ENCODE measurements around the gene TSPAN5.
A peak's percentile ranks its signal among the peaks of the same experiment; 100 is the strongest.

TSPAN5 gene

GRCh38 chr4:98657531-98658286 is 702 bp downstream of the TSPAN5 start:
- Histone ChIP-seq H3K4me1 (ENCODE audit: insufficient read depth, low read length) (peaks cover 30% of the 10 kb centered on the region; the same call in 1 of the 2 replicates), H3K36me3 (ENCODE audit: insufficient read depth, low read depth, low read length) (no peaks in the 10 kb centered on the region), H3K27ac (ENCODE audit: low read length) (no peak overlapping the region), H3K9ac (ENCODE audit: low read depth, low read length) (peak overlapping the region; percentile 81; the same call in 1 of the 2 replicates), H3K9me3 (ENCODE audit: insufficient read depth, low read depth, low read length) (no peaks in the 10 kb centered on the region), H3K27me3 (ENCODE audit: insufficient read depth, low read length) (peaks cover 46% of the 10 kb centered on the region), H3K4me3 (ENCODE audit: low read length) (peak overlapping the region; percentile 95)

- no peaks in the 10 kb centered on the region for H3K36me3 ChIP-seq (ENCODE audit: insufficient read depth, low read depth, low read length)
These were observed 1.5 kb downstream of the TSPAN5 start for GRCh38 chr4:98656886-98657285.

GRCh38 chr4:98656443-98656842 is 2.0 kb downstream of the TSPAN5 start:
- Histone ChIP-seq H3K9ac (ENCODE audit: low read depth, low read length) (no peak overlapping the region), H3K4me3 (ENCODE audit: low read length) (peak overlapping the region; percentile 95; the same call in 1 of the 2 replicates), H3K27me3 (ENCODE audit: insufficient read depth, low read length) (peaks cover 46% of the 10 kb centered on the region), H3K36me3 (ENCODE audit: insufficient read depth, low read depth, low read length) (no peaks in the 10 kb centered on the region), H3K4me1 (ENCODE audit: insufficient read depth, low read length) (peaks cover 18% of the 10 kb centered on the region; the same call in 1 of the 2 replicates), H3K27ac (ENCODE audit: low read length) (no peak overlapping the region), H3K9me3 (ENCODE audit: insufficient read depth, low read depth, low read length) (no peaks in the 10 kb centered on the region)

More at GRCh38 chr4:98656886-98657285, 1.5 kb downstream of the TSPAN5 start:
- peaks cover 46% of the 10 kb centered on the region for H3K27me3 ChIP-seq (ENCODE audit: insufficient read depth, low read length)
- H3K4me3 ChIP-seq (ENCODE audit: low read length) = peak overlapping the region; percentile 95
- peak overlapping the region; percentile 81; the same call in 1 of the 2 replicates for H3K9ac ChIP-seq (ENCODE audit: low read depth, low read length)
- H3K9me3 ChIP-seq (ENCODE audit: insufficient read depth, low read depth, low read length) = no peaks in the 10 kb centered on the region
- peaks cover 22% of the 10 kb centered on the region; the same call in 1 of the 2 replicates for H3K4me1 ChIP-seq (ENCODE audit: insufficient read depth, low read length)
- no peak overlapping the region for H3K27ac ChIP-seq (ENCODE audit: low read length)

GRCh38 chr4:98653890-98654867 is 4.2 kb downstream of the TSPAN5 start:
- Histone ChIP-seq H3K9me3 (ENCODE audit: insufficient read depth, low read depth, low read length) (no peaks in the 10 kb centered on the region), H3K36me3 (ENCODE audit: insufficient read depth, low read depth, low read length) (no peaks in the 10 kb centered on the region), H3K4me3 (ENCODE audit: low read length) (no peak overlapping the region), H3K27me3 (ENCODE audit: insufficient read depth, low read length) (peaks cover 28% of the 10 kb centered on the region), H3K4me1 (ENCODE audit: insufficient read depth, low read length) (peaks cover 8% of the 10 kb centered on the region; the same call in 1 of the 2 replicates), H3K9ac (ENCODE audit: low read depth, low read length) (no peak overlapping the region), H3K27ac (ENCODE audit: low read length) (no peak overlapping the region)

GRCh38 chr4:98652996-98653395 is 5.4 kb downstream of the TSPAN5 start:
- H3K27ac ChIP-seq (ENCODE audit: low read length) = no peak overlapping the region
- no peak overlapping the region for H3K4me3 ChIP-seq (ENCODE audit: low read length)
- no peaks in the 10 kb centered on the region for H3K36me3 ChIP-seq (ENCODE audit: insufficient read depth, low read depth, low read length)
- no peaks in the 10 kb centered on the region for H3K9me3 ChIP-seq (ENCODE audit: insufficient read depth, low read depth, low read length)
- peaks cover 24% of the 10 kb centered on the region for H3K27me3 ChIP-seq (ENCODE audit: insufficient read depth, low read length)
- H3K4me1 ChIP-seq (ENCODE audit: insufficient read depth, low read length) = peaks cover 8% of the 10 kb centered on the region; the same call in 1 of the 2 replicates
- no peak overlapping the region for H3K9ac ChIP-seq (ENCODE audit: low read depth, low read length)

- Histone ChIP-seq H3K27ac (ENCODE audit: low read length) (no peak overlapping the region), H3K9ac (ENCODE audit: low read depth, low read length) (no peak overlapping the region), H3K27me3 (ENCODE audit: insufficient read depth, low read length) (no peaks in the 10 kb centered on the region), H3K9me3 (ENCODE audit: insufficient read depth, low read depth, low read length) (no peaks in the 10 kb centered on the region), H3K4me1 (ENCODE audit: insufficient read depth, low read length) (peaks cover 11% of the 10 kb centered on the region; the same call in 1 of the 2 replicates), H3K4me3 (ENCODE audit: low read length) (no peak overlapping the region), H3K36me3 (ENCODE audit: insufficient read depth, low read depth, low read length) (no peaks in the 10 kb centered on the region)
These were observed 9.8 kb downstream of the TSPAN5 start for GRCh38 chr4:98648602-98649001.

- H3K9ac ChIP-seq (ENCODE audit: low read depth, low read length) = no peak overlapping the region
- H3K27ac ChIP-seq (ENCODE audit: low read length) = no peak overlapping the region
- no peak overlapping the region for H3K4me3 ChIP-seq (ENCODE audit: low read length)
- peaks cover 14% of the 10 kb centered on the region; the same call in 1 of the 2 replicates for H3K4me1 ChIP-seq (ENCODE audit: insufficient read depth, low read length)
- H3K27me3 ChIP-seq (ENCODE audit: insufficient read depth, low read length) = no peaks in the 10 kb centered on the region
- no peaks in the 10 kb centered on the region for H3K36me3 ChIP-seq (ENCODE audit: insufficient read depth, low read depth, low read length)
- H3K9me3 ChIP-seq (ENCODE audit: insufficient read depth, low read depth, low read length) = no peaks in the 10 kb centered on the region
These were observed 12.0 kb downstream of the TSPAN5 start for GRCh38 chr4:98646422-98646821.

- no peak overlapping the region for H3K4me3 ChIP-seq (ENCODE audit: low read length)
- H3K27me3 ChIP-seq (ENCODE audit: insufficient read depth, low read length) = no peaks in the 10 kb centered on the region
- H3K4me1 ChIP-seq (ENCODE audit: insufficient read depth, low read length) = peaks cover 14% of the 10 kb centered on the region; the same call in 1 of the 2 replicates
- no peak overlapping the region for H3K9ac ChIP-seq (ENCODE audit: low read depth, low read length)
- no peaks in the 10 kb centered on the region for H3K36me3 ChIP-seq (ENCODE audit: insufficient read depth, low read depth, low read length)
- H3K27ac ChIP-seq (ENCODE audit: low read length) = no peak overlapping the region
- no peaks in the 10 kb centered on the region for H3K9me3 ChIP-seq (ENCODE audit: insufficient read depth, low read depth, low read length)
These were observed 12.9 kb downstream of the TSPAN5 start for GRCh38 chr4:98645527-98645926.

- Histone ChIP-seq H3K4me1 (ENCODE audit: insufficient read depth, low read length) (peaks cover 14% of the 10 kb centered on the region; the same call in 1 of the 2 replicates), H3K4me3 (ENCODE audit: low read length) (no peak overlapping the region)
These were observed 14.7 kb downstream of the TSPAN5 start for GRCh38 chr4:98643755-98644154.

GRCh38 chr4:98642991-98643426 is 15.4 kb downstream of the TSPAN5 start:
- Histone ChIP-seq H3K9me3 (ENCODE audit: insufficient read depth, low read depth, low read length) (no peaks in the 10 kb centered on the region), H3K4me1 (ENCODE audit: insufficient read depth, low read length) (peaks cover 14% of the 10 kb centered on the region; the same call in 1 of the 2 replicates), H3K27ac (ENCODE audit: low read length) (no peak overlapping the region), H3K4me3 (ENCODE audit: low read length) (no peak overlapping the region), H3K9ac (ENCODE audit: low read depth, low read length) (no peak overlapping the region), H3K27me3 (ENCODE audit: insufficient read depth, low read length) (no peaks in the 10 kb centered on the region), H3K36me3 (ENCODE audit: insufficient read depth, low read depth, low read length) (no peaks in the 10 kb centered on the region)

More at GRCh38 chr4:98643755-98644154, 14.7 kb downstream of the TSPAN5 start:
- no peaks in the 10 kb centered on the region for H3K27me3 ChIP-seq (ENCODE audit: insufficient read depth, low read length)
- no peaks in the 10 kb centered on the region for H3K9me3 ChIP-seq (ENCODE audit: insufficient read depth, low read depth, low read length)
- H3K36me3 ChIP-seq (ENCODE audit: insufficient read depth, low read depth, low read length) = no peaks in the 10 kb centered on the region
- no peak overlapping the region for H3K9ac ChIP-seq (ENCODE audit: low read depth, low read length)
- H3K27ac ChIP-seq (ENCODE audit: low read length) = no peak overlapping the region

- Histone ChIP-seq H3K27ac (ENCODE audit: low read length) (no peak overlapping the region), H3K4me1 (ENCODE audit: insufficient read depth, low read length) (peaks cover 14% of the 10 kb centered on the region; the same call in 1 of the 2 replicates)
These were observed 16.3 kb downstream of the TSPAN5 start for GRCh38 chr4:98641906-98642668.

More at GRCh38 chr4:98641906-98642668, 16.3 kb downstream of the TSPAN5 start:
- Histone ChIP-seq H3K27me3 (ENCODE audit: insufficient read depth, low read length) (no peaks in the 10 kb centered on the region), H3K36me3 (ENCODE audit: insufficient read depth, low read depth, low read length) (no peaks in the 10 kb centered on the region), H3K9ac (ENCODE audit: low read depth, low read length) (no peak overlapping the region), H3K9me3 (ENCODE audit: insufficient read depth, low read depth, low read length) (no peaks in the 10 kb centered on the region), H3K4me3 (ENCODE audit: low read length) (no peak overlapping the region)
